HepG2 (cell line): Measurements from ENCODE around the gene DPM2. TPM values are rescaled to one million over a fixed set of nuclear protein-coding genes. Genes with fewer than 3 reads are reported as not detected.
A peak's percentile ranks its signal among the peaks of the same experiment; 100 is the strongest.

ENCODE experiments used
- ATF7-NPFF ChIP-seq: sonication (generic); formaldehyde crosslinking; IDR thresholded peaks from 2 replicates; pipeline ENCODE4 v1.8.1; 2023; ENCODE audit warnings: mild to moderate bottlenecking, low read depth, missing genetic modification reagents, moderate library complexity
- BATF2 ChIP-seq: sonication (generic); formaldehyde crosslinking; IDR thresholded peaks from 2 replicates; pipeline ENCODE4 v1.8.0; 2022; ENCODE audit warnings: mild to moderate bottlenecking, missing genetic modification reagents, moderate library complexity
- ELF3 ChIP-seq: IDR thresholded peaks from 2 replicates; pipeline ENCODE4 v1.6.1; 2016; ENCODE audit warnings: missing genetic modification reagents, missing compliant biosample characterization
- HNRNPUL1 ChIP-seq: fragments of 200-400 bp; formaldehyde crosslinking; IDR thresholded peaks from 2 replicates; pipeline ENCODE4 v1.6.1; 2017; ENCODE audit warnings: low read depth, mild to moderate bottlenecking, low read length, moderate library complexity
- ISL2 ChIP-seq: sonication (generic); formaldehyde crosslinking; IDR thresholded peaks from 2 replicates; pipeline ENCODE4 v1.5.0; 2020; ENCODE audit warnings: missing genetic modification reagents
- KMT2B ChIP-seq: IDR thresholded peaks from 2 replicates; pipeline ENCODE4 v1.6.1; 2016; ENCODE audit warnings: missing genetic modification reagents, missing compliant biosample characterization
- NFYB ChIP-seq: sonication (generic); formaldehyde crosslinking; IDR thresholded peaks from 2 replicates; pipeline ENCODE4 v1.4.0; 2020; ENCODE audit warnings: missing genetic modification reagents
- PBX3 ChIP-seq: sonication (generic); formaldehyde crosslinking; IDR thresholded peaks from 2 replicates; pipeline ENCODE4 v1.8.1; 2023; ENCODE audit warnings: missing genetic modification reagents, inconsistent platforms, borderline replicate concordance
- PRPF4 ChIP-seq: fragments of 200-400 bp; formaldehyde crosslinking; IDR thresholded peaks from 2 replicates; pipeline ENCODE4 v1.6.1; 2016; ENCODE audit warnings: low read length, low read depth; ENCODE audit not compliant: poor library complexity, severe bottlenecking
- RFX3 ChIP-seq: IDR thresholded peaks from 2 replicates; pipeline ENCODE4 v1.6.1; 2016; ENCODE audit warnings: missing biosample characterization, missing genetic modification reagents
- RFXAP ChIP-seq: sonication (generic); formaldehyde crosslinking; IDR thresholded peaks from 2 replicates; pipeline ENCODE4 v1.4.0; 2020; ENCODE audit warnings: missing genetic modification reagents, borderline replicate concordance
- SOX5 ChIP-seq: IDR thresholded peaks from 2 replicates; pipeline ENCODE4 v1.6.1; 2016; ENCODE audit warnings: borderline replicate concordance
- SP4 ChIP-seq: sonication (generic); formaldehyde crosslinking; IDR thresholded peaks from 2 replicates; pipeline ENCODE4 v1.8.1; 2023; ENCODE audit warnings: mild to moderate bottlenecking, missing genetic modification reagents
- ZFP82 ChIP-seq: sonication (generic); formaldehyde crosslinking; IDR thresholded peaks from 2 replicates; pipeline ENCODE4 v1.5.1; 2020; ENCODE audit warnings: mild to moderate bottlenecking, missing genetic modification reagents, borderline replicate concordance
- ZFY ChIP-seq: sonication (generic); formaldehyde crosslinking; IDR thresholded peaks from 2 replicates; pipeline ENCODE4 v1.4.0; 2020; ENCODE audit warnings: missing genetic modification reagents
- ZNF235 ChIP-seq: sonication (generic); formaldehyde crosslinking; IDR thresholded peaks from 2 replicates; pipeline ENCODE4 v1.8.1; 2023; ENCODE audit warnings: mild to moderate bottlenecking, missing genetic modification reagents, borderline replicate concordance
- ZNF549 ChIP-seq: sonication (generic); formaldehyde crosslinking; IDR thresholded peaks from 2 replicates; pipeline ENCODE4 v1.5.0; 2020; ENCODE audit warnings: missing genetic modification reagents
- ZXDC ChIP-seq: sonication (generic); formaldehyde crosslinking; IDR thresholded peaks from 2 replicates; pipeline ENCODE4 v1.5.0; 2020; ENCODE audit warnings: mild to moderate bottlenecking, missing genetic modification reagents
- polyA plus RNA-seq, 8 experiments: library from polyadenylated mRNA; depleted of rRNA in 3 of 8; stranded (reverse) in 7 of 8; unstranded in 1 of 8; fragments of >200 nt; fragmentation: Illumina TruSeq in 4 of 8; extraction: Trizol in 4 of 8; gene quantifications; 2 replicates each; pipeline versions ENCODE4 v1.2.1 to v1.2.3, GENCODE V29; 2011 to 2016; ENCODE audit warnings: low read depth in 4 of 8, missing spikeins in 1 of 8, mixed read lengths in 1 of 8; ENCODE audit not compliant: insufficient read depth in 1 of 8
- total RNA-seq, 5 experiments: library from RNA; depleted of rRNA; stranded (reverse); fragments of >200 nt; fragmentation: Illumina TruSeq; extraction: Trizol; gene quantifications; 2 replicates each; pipeline ENCODE4 v1.2.3, GENCODE V29; 2016; ENCODE audit warnings: low read depth in 1 of 5
- TF ChIP-seq, protein P1 (sequence below): sonication (generic); formaldehyde crosslinking; IDR thresholded peaks from 2 replicates; pipeline ENCODE4 v1.8.0; 2022; ENCODE audit warnings: mild to moderate bottlenecking, missing genetic modification reagents; ENCODE audit not compliant: insufficient replicate concordance

The DPM2 gene
- total and polyA plus RNA-seq, 2 of the 13 experiments (the other 11 are each of a cell fraction or from before 2014, with no cell fraction given), result 24.8 to 35.3 TPM

DNA sequence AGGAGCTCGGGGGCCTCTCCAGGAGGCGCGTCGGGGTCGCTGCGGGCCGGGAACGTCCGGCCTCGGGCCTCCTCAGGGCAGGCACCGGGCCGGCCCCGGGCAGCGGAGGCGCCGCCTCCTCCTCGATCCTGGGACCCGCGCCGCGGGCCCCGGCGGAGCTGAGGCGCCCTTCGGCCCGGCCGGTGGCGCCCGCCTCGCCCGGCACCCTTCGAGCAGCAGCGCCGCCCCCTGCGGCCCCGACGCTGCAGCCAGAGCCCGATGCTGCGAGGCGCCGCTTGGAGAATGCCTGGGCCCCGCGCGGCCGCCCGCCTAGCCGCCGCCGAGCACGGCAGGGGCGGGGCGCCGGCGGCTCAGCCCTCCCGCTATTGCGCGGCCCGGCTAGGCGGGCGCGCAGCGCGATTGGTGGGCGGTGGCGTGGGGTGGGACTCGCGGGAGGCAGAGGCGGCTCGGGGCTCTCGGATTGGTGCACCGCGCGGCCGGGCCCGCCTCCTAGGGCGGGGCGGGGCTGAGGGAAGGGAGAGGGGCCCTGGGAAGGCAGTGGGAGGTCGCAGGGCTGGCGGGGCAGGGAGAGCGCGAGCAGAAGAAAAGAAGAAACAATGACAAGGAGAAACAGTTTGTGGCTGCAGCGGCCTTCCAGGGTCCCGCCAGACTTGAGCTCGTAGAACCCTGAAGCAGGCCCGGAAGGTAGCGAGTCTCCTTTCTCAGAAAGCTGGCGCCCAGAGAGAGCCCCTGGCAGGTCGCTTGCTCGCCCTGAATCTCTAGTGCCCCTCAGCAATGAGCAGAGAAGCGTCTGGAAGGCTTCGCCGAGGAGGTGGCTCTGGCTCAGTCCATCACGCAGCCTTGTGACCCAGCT lies 43.3 kb upstream of the DPM2 start, which contains the start of gene EEIG1 (continued):
- TF ChIP-seq ZFP82 (CRISPR knock-in tag) (no peak), ISL2 (CRISPR knock-in tag) (peak; percentile 31; the same call in 1 of the 2 replicates), PBX3 (0 out of 2 replicates have a peak, but pooled peaks have one; percentile 72), ATF7-NPFF (CRISPR knock-in tag) (0 out of 2 replicates have a peak, but pooled peaks have one; percentile 48), RFXAP (CRISPR knock-in tag) (0 out of 2 replicates have a peak, but pooled peaks have one; percentile 37), ZFY (CRISPR knock-in tag) (peak; percentile 83), PRPF4 (no peak), KMT2B (CRISPR knock-in tag) (0 out of 2 replicates have a peak, but pooled peaks have one; percentile 27), ZNF549 (CRISPR knock-in tag) (no peak), ZXDC (CRISPR knock-in tag) (no peak), NFYB (CRISPR knock-in tag) (peak; percentile 83), ZNF235 (no peak), ELF3 (0 out of 2 replicates have a peak, but pooled peaks have one; percentile 9), HNRNPUL1 (no peak), SOX5 (CRISPR knock-in tag) (no peak), BATF2 (no peak), SP4 (CRISPR knock-in tag) (peak; percentile 97), RFX3 (CRISPR knock-in tag) (no peak)
- TF ChIP-seq, protein P1, sequence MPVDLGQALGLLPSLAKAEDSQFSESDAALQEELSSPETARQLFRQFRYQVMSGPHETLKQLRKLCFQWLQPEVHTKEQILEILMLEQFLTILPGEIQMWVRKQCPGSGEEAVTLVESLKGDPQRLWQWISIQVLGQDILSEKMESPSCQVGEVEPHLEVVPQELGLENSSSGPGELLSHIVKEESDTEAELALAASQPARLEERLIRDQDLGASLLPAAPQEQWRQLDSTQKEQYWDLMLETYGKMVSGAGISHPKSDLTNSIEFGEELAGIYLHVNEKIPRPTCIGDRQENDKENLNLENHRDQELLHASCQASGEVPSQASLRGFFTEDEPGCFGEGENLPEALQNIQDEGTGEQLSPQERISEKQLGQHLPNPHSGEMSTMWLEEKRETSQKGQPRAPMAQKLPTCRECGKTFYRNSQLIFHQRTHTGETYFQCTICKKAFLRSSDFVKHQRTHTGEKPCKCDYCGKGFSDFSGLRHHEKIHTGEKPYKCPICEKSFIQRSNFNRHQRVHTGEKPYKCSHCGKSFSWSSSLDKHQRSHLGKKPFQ, result no peak
